Suppressor macrophage (primary cell): ENCODE data around the gene GPR27.

ENCODE experiments used
- DNase-seq, 4 experiments: peaks; one replicate each; pipeline ENCODE4 v3.0.0-alpha.2; 2020 to 2022
- total RNA-seq, 17 experiments: gene quantifications; one replicate each; lab custom pipeline; 2026; ENCODE audit warnings: mixed read lengths in 6 of 17, inconsistent platforms in 3 of 17; lab: John Stamatoyannopoulos, UW

The GPR27 gene, protein sequence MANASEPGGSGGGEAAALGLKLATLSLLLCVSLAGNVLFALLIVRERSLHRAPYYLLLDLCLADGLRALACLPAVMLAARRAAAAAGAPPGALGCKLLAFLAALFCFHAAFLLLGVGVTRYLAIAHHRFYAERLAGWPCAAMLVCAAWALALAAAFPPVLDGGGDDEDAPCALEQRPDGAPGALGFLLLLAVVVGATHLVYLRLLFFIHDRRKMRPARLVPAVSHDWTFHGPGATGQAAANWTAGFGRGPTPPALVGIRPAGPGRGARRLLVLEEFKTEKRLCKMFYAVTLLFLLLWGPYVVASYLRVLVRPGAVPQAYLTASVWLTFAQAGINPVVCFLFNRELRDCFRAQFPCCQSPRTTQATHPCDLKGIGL
- 0.13 to 4.9 (median 1.3) reads per million in 17 experiments for total RNA-seq

DNA sequence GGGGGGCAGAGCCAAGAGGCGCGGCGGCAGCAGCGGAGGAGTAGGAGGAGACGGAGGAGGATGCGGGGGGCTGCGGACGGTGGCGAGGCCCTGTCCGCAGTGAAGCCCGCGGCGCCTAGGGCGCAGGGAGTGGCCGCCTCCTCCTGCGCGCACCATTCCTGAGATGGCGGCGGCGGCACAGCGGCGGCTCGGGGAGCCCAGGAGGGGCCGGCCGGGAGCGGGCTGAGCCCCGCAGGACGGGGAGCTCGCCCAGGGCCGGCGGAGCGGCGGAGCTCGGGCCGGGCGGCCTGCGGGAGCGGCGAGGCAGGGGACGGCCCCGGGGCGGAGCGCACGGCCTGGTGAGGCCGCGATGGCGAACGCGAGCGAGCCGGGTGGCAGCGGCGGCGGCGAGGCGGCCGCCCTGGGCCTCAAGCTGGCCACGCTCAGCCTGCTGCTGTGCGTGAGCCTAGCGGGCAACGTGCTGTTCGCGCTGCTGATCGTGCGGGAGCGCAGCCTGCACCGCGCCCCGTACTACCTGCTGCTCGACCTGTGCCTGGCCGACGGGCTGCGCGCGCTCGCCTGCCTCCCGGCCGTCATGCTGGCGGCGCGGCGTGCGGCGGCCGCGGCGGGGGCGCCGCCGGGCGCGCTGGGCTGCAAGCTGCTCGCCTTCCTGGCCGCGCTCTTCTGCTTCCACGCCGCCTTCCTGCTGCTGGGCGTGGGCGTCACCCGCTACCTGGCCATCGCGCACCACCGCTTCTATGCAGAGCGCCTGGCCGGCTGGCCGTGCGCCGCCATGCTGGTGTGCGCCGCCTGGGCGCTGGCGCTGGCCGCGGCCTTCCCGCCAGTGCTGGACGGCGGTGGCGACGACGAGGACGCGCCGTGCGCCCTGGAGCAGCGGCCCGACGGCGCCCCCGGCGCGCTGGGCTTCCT, at the start of gene GPR27:
TSS of gene GPR27 (plus strand) at position 155 of the 909 bp plus-strand sequence. CDS start at position 350, 195 bp downstream.
- peak; percentile 19 to 73 (median 48) for DNase-seq

DNA sequence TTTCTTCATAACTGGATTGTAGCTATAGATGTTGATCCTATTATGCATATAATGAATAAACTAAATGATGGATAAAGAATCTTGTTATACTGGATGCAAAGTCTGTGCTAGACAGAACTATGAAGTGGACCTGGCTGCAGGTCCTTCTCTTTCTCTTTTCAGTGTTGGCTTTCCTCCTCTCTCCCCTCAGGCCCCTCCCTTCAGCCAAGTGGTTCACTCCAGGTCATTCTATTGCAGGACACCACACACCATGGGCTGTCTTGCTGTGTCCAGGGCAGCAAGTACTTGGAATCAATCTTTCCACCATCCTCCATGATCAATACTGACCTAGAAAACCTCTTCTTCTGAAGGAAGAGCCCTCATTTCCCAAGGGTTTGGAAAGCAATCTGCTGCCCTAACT, 48.7 kb upstream of the GPR27 start:
- no peak for DNase-seq

DNA sequence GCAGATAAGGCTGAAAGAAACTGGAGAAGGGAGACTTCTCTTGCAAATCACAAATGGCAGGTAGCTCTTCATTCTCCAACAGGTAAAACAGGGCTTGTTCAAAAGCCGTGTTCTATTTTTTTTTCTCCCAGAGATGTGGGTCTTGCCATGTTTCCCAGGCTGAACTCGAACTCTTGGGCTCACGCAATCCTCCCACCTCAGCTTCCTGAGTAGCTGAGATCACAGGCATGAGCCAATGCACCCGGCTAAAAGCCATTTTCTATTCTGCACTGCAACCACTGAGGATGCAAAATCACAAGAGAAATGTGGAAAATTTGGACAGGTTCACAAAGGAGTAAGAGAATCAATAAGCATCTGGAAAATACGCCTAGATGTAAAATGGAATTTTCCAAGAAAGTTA, 48.0 kb upstream of the GPR27 start:
- DNase-seq = peak in 3 of 4 experiments; percentile 41 to 58 (median 45)

DNA sequence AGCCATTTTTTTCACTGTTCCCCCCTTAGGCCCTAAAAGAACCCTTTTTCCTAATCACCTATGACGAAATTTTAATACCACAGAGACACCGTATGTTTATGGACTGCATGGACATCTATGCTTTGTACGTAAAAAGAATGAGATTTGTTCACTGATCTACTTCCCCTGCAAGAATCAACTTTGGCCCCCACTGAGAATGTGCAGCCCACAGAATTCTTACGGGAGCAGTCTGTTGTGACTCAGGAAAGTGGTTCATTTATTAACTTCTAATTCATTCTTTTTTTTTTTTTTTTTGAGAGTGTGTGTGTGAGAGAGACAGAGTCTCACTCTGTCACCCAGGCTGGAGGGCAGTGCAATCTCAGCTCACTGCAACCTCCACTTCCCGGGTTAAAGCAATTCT, 46.1 kb upstream of the GPR27 start:
- peak; percentile 26 to 61 (median 38) for DNase-seq

DNA sequence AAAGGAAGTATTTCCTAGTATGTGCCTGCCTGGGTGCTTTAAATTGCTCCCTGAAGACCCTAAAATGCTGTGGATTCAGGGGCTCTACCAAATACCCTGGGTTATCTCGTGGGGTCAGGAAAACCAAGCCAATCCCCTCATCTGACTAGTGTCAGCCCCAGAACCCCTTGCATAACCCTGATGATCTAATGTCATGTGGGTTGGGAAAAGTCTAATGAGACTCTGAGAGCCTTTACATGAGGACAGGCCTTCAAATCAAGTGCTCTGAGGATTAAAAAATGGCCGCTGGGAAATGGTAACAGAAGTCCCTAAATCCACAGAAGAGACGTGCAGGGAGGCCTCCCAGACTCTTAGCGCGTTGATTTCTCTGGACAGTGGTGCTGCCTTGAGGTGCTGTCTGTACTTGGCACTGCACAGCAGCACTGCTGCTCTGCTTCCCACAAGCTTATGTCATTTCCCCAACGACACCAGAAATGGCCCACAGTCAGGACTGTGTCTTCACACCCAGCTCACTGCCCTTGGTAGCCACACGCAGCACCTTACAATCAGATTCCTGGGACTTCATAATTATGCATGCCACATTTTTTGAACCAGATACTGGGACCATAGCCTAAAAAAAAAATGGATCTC, 45.1 kb upstream of the GPR27 start:
- DNase-seq = peak; percentile 73 to 82 (median 78)

DNA sequence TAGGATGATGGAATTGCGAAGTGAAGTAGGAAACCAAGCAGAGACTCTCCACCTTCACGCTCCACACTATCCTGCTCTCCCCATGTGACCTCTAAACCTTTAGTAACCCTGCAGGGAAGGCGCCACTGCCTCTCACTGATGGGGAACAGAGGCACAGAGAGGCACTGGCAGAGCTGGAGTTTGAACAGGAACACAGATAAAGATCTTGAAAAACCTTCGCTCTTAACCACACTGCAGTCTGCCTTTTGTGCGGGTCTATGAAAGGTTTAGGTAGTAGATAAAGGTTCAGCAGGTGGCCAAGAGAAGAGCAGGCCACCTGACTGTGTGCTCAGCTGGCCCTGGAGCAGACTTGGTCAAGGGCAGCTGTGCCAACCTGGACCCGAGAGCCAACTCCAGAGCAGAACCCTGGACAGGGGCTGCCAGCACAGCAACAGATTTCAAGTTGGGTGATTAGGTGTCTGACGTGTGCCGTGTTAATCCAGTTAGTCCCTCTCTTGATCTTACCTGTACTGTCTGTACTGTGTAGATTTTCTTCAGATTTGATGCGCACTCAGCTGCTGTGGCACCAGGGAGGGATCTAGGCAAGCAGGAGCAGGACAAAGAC, 43.6 kb upstream of the GPR27 start:
- DNase-seq = no peak

DNA sequence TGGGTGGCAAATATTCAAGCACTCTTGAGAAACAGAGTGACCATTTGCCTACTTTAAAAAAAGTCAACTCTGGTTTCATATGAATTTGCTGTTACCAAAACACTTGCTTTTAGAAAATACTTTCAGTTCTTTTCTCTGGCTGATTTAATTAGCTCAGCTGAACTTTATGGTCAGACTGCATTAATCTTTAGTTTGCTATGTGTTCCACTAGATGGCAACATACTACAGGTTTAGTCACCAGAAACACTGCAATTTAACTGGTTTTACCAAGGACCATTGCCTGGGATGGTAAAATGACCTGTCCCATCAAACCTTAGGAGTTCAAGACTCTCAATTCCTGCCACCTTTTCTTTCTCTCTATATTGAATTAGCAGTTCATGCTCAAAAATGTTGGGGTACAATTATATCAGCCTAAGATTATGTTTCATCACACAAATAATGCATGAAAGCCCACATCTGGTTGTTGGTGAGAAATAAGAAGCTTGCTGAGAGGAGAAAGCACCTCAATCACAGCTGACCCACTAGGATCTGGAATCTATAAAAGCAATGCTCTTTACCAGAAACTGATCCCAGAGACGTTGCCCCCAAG, 42.7 kb upstream of the GPR27 start:
- DNase-seq = peak; percentile 35 to 83 (median 56)

DNA sequence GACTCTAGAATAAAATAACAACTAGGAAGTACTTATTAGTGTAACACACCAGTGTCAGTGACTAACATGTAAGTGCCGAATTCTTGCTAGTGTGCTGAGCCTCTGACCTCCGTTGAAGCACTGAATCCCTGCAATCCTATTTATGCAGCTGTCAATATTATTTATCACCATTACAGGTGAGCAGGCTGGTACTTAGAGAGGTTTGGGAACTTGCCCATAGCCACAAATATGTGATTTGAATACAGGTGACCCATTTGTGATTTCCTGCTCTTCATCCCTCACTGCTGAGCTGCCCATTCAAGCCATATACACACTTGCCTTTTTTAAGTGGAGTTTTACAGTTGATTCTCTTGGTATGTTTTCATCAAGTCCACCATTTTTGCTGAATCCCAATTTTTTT, 40.6 kb upstream of the GPR27 start:
- DNase-seq = no peak

DNA sequence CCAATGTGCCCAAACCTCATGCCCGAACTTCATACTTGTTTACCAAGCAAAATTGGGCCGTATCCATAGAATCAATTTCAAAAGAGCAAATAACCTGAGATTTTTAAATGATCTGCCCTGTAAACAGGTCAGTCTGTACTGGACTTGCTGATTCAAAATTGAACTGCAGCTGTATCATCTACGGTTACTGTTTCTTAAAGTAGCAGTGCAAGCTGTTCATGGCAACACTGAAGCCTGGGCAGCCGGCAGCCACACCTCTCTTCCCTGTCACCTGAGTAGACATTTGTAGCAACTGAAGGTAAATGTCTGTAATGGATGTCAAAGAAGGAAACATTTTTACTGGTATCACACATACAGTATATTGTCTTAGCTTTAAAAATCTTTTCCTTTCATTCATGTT, 39.1 kb upstream of the GPR27 start:
- no peak for DNase-seq

DNA sequence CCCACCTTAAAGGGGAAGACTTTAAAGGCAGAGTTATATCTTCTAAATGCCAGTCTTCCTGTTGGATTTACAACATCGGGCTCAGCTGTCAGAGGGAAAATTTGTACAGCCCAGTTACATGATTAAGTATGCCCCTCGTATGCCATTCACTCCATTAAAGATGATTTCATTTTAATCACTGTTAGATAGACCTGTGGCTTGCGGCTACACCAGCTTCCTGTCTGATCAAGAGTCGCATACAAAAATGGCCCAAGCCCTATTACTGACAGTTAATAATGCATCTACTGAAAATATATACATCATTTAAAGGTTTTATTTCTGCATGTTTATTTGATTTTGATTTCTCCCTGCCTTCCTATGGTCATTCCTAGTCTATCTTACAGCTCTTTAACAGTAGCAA, 35.6 kb upstream of the GPR27 start:
- DNase-seq = no peak

DNA sequence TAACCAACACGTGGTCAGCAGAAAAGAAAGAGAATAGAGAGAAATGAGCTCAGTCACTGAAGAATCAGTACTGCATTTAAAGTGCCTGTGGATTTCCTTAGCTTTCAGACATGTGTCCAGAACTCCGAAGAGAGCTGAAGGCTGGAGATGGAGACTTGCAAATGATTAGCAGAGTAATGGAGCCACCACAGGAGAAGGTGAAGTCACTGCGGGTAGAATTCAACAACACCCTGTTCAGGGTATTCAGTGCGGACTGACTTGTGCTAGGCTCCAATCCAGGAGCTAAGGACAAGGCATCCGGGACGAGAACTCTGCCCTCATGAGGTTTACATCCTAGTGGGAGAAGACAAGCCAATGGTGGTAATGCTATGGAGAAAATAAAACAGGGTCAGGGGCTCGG, 32.7 kb upstream of the GPR27 start:
- DNase-seq = no peak

DNA sequence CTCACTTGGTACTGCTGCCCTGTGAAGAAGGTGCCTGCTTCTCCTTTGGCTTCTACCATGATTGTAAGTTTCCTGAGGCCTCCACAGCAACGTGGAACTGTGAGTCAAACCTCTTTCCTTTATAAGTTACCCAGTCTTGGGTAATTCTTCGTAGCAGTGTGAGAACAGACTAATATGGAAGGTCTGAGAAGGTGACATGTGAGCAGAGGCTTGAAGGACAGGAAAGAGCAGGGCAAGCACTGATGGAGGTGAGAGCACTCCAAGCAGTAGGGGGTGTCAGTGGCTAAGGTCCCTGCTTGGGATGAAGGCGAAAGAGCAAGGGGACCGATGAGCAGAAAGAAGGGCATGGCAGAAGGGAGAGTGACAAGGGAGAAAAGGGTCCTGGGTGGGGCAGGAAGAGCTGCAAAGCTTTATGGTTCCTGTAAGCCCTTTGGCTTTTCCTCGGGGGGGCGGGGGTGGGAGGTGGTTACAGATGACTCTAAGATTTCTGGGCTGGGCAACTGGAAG, 32.0 kb upstream of the GPR27 start:
- peak in 2 of 4 experiments; percentile 23 to 42 for DNase-seq

DNA sequence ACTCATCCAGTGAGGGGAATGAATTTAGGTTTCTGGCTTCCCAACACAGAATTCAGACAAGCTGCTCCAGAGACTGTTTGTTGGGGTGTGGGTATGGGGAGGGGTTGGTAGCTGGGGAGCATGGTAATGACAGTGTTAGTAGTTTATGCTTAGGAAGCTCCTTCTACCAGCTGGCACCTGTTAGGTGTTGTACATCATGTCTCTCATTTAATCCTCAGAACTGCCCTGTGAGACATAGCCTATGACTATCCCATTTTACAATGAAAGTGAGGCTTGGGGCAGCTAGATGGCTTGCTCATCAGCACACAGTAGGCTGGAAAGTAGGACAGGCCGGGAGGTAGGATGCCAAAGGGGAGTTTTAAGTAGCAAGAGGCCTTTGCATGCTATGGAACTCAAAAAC, 31.0 kb upstream of the GPR27 start:
- no peak for DNase-seq

DNA sequence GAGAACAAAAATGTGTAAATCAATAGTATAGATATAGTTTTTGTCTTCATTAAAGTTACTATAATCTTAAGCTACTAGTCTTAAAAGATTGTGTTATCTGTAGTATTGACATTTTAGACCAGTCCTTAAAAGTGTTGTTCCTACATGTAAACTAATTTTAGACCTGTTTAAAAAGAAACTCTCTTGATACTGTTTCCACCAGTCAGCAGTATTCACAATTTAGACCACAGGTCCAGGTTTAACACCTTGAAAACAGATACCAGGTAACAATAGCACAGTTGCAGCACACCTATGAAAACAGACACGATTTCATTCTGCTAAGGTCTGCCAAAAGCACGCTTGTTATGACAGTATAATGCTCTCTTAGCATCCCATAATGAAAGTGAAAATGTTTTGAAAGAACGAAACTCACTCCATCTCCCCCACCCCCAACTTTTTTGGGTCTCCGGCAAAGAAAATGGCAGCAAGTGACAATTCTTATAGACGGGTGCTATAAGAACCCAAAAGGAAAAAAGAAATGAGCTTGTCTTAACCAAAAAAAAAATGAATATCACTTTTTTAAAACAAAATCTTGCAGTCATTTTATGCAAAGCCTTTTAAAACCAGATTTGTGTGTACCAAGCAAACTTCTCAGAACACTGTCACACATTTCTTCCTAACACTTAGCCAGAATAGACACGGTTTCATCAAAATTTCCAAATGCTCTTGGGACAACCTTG, 30.0 kb upstream of the GPR27 start:
- no peak for DNase-seq

DNA sequence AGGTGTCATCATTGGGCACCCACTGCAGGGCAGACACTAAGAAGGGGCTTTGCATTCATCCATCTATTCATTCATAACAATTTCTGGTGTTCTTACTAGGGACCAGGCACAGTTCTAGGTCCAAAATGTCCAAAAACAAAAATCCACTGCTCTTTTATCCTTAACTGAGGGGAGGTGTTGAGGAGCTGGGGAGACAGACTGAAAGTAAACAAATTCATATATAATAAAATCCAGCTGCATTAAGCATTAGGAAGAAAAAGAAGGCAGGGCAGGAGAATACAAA, 29.5 kb upstream of the GPR27 start:
- no peak for DNase-seq

DNA sequence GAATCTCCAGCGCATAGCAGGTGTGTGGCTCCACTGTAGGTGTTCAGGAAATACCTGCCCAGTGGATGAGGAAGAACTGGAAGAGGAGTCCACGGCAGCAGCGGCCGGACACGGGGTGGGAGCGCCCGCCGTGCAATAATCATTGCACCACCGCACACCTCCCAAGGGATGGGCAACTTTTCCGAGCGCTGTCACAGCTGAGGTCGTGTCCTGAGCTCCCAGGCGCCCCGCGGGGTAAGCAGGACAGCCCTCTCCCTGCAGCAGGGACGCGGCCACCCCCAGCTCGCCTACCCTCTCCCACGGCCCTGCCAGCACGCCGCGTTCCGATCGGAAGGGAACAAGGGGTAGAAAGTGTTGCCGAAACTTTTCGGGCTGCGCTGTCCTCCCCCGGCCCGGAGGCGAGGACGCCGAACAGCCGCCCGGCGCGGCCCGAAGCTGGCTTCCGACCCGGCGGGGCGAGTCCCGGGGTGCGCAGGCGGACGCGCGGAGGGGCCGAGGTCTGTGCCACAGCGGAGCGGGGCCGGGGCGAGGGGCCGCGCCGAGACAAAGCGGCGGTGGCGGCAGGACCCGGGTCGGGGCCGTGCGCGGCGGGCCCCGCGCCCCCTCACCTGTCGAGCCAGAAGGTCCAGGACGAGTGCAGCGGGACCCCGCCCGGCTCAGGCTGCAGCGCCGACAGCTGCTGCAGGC, 28.9 kb upstream of the GPR27 start:
- peak; percentile 29 to 74 (median 56) for DNase-seq

DNA sequence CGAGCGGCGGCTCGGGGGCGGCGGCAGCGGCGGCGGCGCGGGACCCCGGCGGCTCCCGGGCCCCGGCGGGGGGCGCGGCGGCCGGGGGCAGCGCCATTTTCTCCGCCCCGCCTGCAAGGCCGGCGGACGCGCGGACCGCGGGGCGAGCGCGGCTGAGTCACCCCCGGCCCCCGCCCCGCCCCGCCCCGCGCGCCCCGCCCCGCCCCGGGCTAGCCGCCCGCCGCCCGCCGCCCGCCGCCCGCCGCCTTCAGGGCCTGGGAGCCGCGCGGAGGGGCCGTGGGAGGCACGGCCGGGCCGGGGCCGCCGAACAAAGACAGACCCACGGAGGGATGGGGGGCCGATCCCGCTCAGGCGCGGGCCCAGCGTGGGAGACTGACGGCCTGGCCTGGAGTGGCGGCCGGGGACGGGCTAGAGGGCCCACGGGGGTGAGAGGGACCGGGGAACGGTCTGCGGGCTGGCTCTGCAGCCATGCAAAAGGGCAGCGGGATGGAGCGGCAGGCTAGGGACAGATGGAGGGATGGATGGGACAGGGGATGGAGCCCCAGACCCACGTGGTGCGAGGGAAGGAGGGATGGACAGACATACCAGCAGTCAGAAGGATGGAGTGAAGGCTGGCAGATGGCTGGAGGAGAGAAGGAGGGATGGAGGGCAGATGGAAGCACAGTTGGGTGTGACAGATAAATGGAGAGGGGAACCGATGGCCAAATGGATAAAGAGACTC, 28.2 kb upstream of the GPR27 start, which contains the start of gene EIF4E3:
TSS of gene EIF4E3 (minus strand) at position 132 of the 721 bp plus-strand sequence. CDS start at position 97, 35 bp downstream.
- DNase-seq = peak; percentile 45 to 85 (median 72)

DNA sequence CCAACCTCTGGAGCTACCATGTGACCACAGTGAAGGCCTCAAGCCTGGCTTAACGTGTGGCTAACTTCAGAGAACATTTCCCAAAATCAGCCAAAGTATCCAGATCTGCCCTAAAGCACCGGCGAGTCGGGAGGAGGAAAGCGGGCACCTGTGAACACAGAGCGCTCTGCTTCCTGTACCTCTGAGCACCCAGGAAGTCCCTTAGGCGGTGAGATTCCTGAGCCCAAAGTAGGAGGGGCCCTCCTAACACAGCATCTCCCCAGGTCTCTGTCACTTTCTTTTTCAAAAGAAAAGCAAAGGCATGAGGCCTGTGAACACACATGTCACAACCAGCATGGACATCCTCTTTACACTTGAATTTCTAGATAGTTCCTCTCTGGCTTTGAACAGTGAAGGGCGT, 27.5 kb upstream of the GPR27 start:
- peak in 2 of 4 experiments; percentile 29 to 47 for DNase-seq

DNA sequence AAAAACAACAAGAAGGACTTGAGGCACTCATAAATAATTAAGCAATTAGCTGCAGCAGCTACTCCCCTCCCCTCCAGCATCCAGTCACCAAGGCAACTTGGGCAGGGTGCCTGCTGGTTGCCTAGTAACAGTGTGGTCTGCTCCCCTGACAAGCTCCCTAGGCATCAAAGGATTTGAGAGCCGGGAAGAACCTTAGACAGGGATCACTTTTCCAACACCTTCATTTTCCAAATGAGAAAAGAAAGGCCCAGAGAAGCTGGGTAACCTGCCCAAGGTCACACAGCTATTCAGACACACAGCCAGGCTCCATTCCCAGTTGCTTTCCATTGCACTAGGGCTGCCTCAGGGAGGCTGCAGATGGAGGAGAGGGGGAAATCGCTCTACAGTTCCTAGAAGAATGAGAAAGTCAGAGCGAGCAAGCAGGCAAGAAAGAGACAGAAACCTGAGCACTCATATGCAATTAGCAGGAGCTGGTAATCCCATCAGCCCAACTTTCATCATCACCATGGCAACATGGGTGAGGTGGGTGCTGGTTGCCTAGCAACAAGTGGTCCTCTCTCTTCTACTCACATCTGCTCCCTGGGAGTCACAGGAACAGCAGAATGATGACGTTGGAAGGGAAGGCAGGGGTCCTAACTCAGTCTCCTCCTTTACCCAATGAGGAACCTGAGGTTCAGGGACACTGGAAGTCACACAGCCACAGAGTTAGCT, 24.9 kb upstream of the GPR27 start:
- no peak for DNase-seq
